SK-N-SH (cell line): ENCODE data around the gene RHBDF2. TPM values are rescaled to one million over a fixed set of nuclear protein-coding genes. Genes with fewer than 3 reads are reported as not detected.
A peak's percentile ranks its signal among the peaks of the same experiment; 100 is the strongest.

Source experiments
- CTCF ChIA-PET: fragments of 300-600, 350-600 bp; formaldehyde crosslinking; extraction: SDS; loops from one replicate; lab custom pipeline; 2021; lab: Yijun Ruan, JAX
- POLR2A ChIA-PET: fragments of 350-600 bp; sonication (Branson Sonifier 250); formaldehyde crosslinking; extraction: SDS; loops from one replicate; lab custom pipeline; 2020; ENCODE audit warnings: antibody characterized with exemption, inconsistent platforms; lab: Yijun Ruan, JAX
- DNase-seq: peaks from one replicate; pipeline ENCODE4 v3.0.0; 2012
- H2AFZ ChIP-seq: fragments of 200-600 bp; sonication (generic); 2 replicates; pipeline ENCODE4 v1.8.1; 2016; ENCODE audit warnings: antibody characterized with exemption, mild to moderate bottlenecking, low read depth
- H3F3A ChIP-seq: fragments of 200-600 bp; sonication (generic); replicated peaks from 2 replicates; pipeline ENCODE3; 2016; ENCODE audit warnings: antibody characterized with exemption, mild to moderate bottlenecking; ENCODE audit not compliant: insufficient read depth
- H3K27ac ChIP-seq, 2 experiments: fragments of 200-500 bp in 1 of 2; fragments of 200-600 bp in 1 of 2; sonication (Bioruptor generic) in 1 of 2; sonication (generic), shearing (Covaris generic) in 1 of 2; 2 replicates each; pipeline versions ENCODE4 v1.5.1 to v1.6.1; 2014 to 2016; ENCODE audit warnings: low read depth in 2 of 2, inconsistent platforms in 1 of 2, low read length in 1 of 2, mild to moderate bottlenecking in 1 of 2, mixed read lengths in 1 of 2
- H3K27me3 ChIP-seq: fragments of 200-600 bp; sonication (generic), shearing (Covaris generic); 2 replicates; pipeline ENCODE4 v1.6.1; 2016; ENCODE audit warnings: mixed run types; ENCODE audit not compliant: insufficient read depth
- H3K36me3 ChIP-seq, 2 experiments: fragments of 200-500 bp in 1 of 2; fragments of 200-600 bp in 1 of 2; sonication (Bioruptor generic) in 1 of 2; sonication (generic) in 1 of 2; replicated peaks in 1 of 2; 2 replicates each; pipeline versions ENCODE3 to v1.5.1; 2014 to 2016; ENCODE audit warnings: low read length in 1 of 2, mild to moderate bottlenecking in 1 of 2; ENCODE audit not compliant: insufficient read depth in 2 of 2, control insufficient read depth in 1 of 2
- H3K4me1 ChIP-seq, 2 experiments: fragments of 200-500 bp in 1 of 2; fragments of 200-600 bp in 1 of 2; sonication (Bioruptor generic) in 1 of 2; sonication (generic), shearing (Covaris generic) in 1 of 2; 2 replicates each; pipeline versions ENCODE4 v1.5.1 to v1.6.1; 2014 to 2016; ENCODE audit warnings: low read depth in 1 of 2, low read length in 1 of 2, mixed run types in 1 of 2; ENCODE audit not compliant: insufficient read depth in 2 of 2, control insufficient read depth in 1 of 2
- H3K4me2 ChIP-seq: fragments of 200-600 bp; sonication (generic), shearing (Covaris generic); 2 replicates; pipeline ENCODE4 v1.6.1; 2017; ENCODE audit warnings: mixed run types
- H3K4me3 ChIP-seq, 2 experiments: fragments of 200-500 bp in 1 of 2; fragments of 200-600 bp in 1 of 2; sonication (Bioruptor generic) in 1 of 2; sonication (generic), shearing (Covaris generic) in 1 of 2; 2 replicates each; pipeline versions ENCODE4 v1.5.1 to v1.8.1; 2014 to 2016; ENCODE audit warnings: low read depth in 2 of 2, inconsistent platforms in 1 of 2, low read length in 1 of 2, mild to moderate bottlenecking in 1 of 2, mixed read lengths in 1 of 2, moderate library complexity in 1 of 2
- H3K79me2 ChIP-seq: fragments of 200-600 bp; sonication (generic); 2 replicates; pipeline ENCODE4 v1.8.1; 2017; ENCODE audit warnings: mild to moderate bottlenecking; ENCODE audit not compliant: insufficient read depth
- H3K9ac ChIP-seq: fragments of 200-600 bp; sonication (generic); 2 replicates; pipeline ENCODE4 v1.6.1; 2017; ENCODE audit warnings: mixed run types
- H3K9me2 ChIP-seq: fragments of 200-600 bp; sonication (generic); 2 replicates; pipeline ENCODE4 v1.6.1; 2017; ENCODE audit warnings: mixed run types
- H3K9me3 ChIP-seq: fragments of 200-600 bp; sonication (generic); 2 replicates; pipeline ENCODE4 v1.6.1; 2017; ENCODE audit warnings: mixed run types, mild to moderate bottlenecking, moderate library complexity
- H4K20me1 ChIP-seq: fragments of 200-600 bp; sonication (generic); 2 replicates; pipeline ENCODE4 v1.6.1; 2017; ENCODE audit warnings: mild to moderate bottlenecking, mixed run types; ENCODE audit not compliant: insufficient read depth
- CHD2 ChIP-seq: fragments of 150-350 bp; IDR thresholded peaks from 2 replicates; pipeline ENCODE4 v1.6.1; 2018; ENCODE audit warnings: low read length; ENCODE audit not compliant: partially characterized antibody
- CTCF ChIP-seq: fragments of 200-600 bp; sonication (generic); IDR thresholded peaks from 2 replicates; pipeline ENCODE4 v1.6.1; 2017; ENCODE audit warnings: antibody characterized with exemption, mild to moderate bottlenecking, moderate library complexity
- FOXJ3 ChIP-seq: sonication (generic); formaldehyde crosslinking; IDR thresholded peaks from 2 replicates; pipeline ENCODE4 v1.5.1; 2020; ENCODE audit warnings: mild to moderate bottlenecking, missing genetic modification reagents
- GABPA ChIP-seq: IDR thresholded peaks from 2 replicates; pipeline ENCODE4 v1.4.0; 2012; ENCODE audit warnings: low read depth, mild to moderate bottlenecking
- JUND ChIP-seq: IDR thresholded peaks from 2 replicates; pipeline ENCODE4 v1.4.0; 2012
- RAD21 ChIP-seq: IDR thresholded peaks from 2 replicates; pipeline ENCODE4 v1.6.1; 2012; ENCODE audit warnings: mild to moderate bottlenecking, low read length
- REST ChIP-seq: IDR thresholded peaks from 2 replicates; pipeline ENCODE4 v1.6.1; 2012; ENCODE audit warnings: mild to moderate bottlenecking, low read depth, low read length, moderate library complexity
- RXRA ChIP-seq: IDR thresholded peaks from 2 replicates; pipeline ENCODE4 v1.4.0; 2012; ENCODE audit warnings: low read depth, mild to moderate bottlenecking, borderline replicate concordance
- SMC3 ChIP-seq: IDR thresholded peaks from 2 replicates; pipeline ENCODE4 v1.6.1; 2012; ENCODE audit warnings: low read depth, low read length, improper control_type of control experiment
- TEAD4 ChIP-seq: IDR thresholded peaks from 2 replicates; pipeline ENCODE4 v1.4.0; 2012; ENCODE audit warnings: mild to moderate bottlenecking, borderline replicate concordance; ENCODE audit not compliant: insufficient read depth
- YY1 ChIP-seq: IDR thresholded peaks from 2 replicates; pipeline ENCODE4 v1.4.0; 2012; ENCODE audit warnings: low read depth, mild to moderate bottlenecking
- WGBS: methylation state at CpG from one replicate; pipeline ENCODE4 v1.1.6; 2017; ENCODE audit warnings: low lambda C conversion rate; 5-methylcytosine and 5-hydroxymethylcytosine counted together
- polyA plus RNA-seq, 3 experiments: library from polyadenylated mRNA; depleted of rRNA; stranded (reverse); fragments of >200 nt; gene quantifications; 2 replicates each; pipeline ENCODE4 v1.2.3, GENCODE V29; 2012

The RHBDF2 gene
- polyA plus RNA-seq, 1 of the 3 experiments (the other 2 are of a cell fraction) = 16.1 TPM

- no peak for TF ChIP-seq FOXJ3 (CRISPR knock-in tag)
- TF ChIP-seq RXRA = no peak
- TF ChIP-seq REST = no peak
- TF ChIP-seq RAD21 = peak; percentile 99
- no peak for TF ChIP-seq YY1
- no peak for TF ChIP-seq CHD2
- TF ChIP-seq TEAD4 = no peak
- no peak for TF ChIP-seq GABPA
- TF ChIP-seq SMC3 = peak; percentile 100
- TF ChIP-seq, all 33 proteins: peak for 9
Observed at GRCh38 chr17:76506408-76507345, 5.5 kb upstream of the RHBDF2 start (continued).

- POLR2A ChIA-PET = interaction anchor here (0.7 to 1.1 kb wide), 2 partner anchors 27 to 29 kb away, joined by 3 to 6 read pairs; no protein-coding TSS in a partner anchor
- Histone ChIP-seq H2AFZ (no peak overlapping the region), H3K79me2 (peaks cover 10% of the 10 kb centered on the region; the same call in 1 of the 2 replicates), H3K4me2 (no peak overlapping the region), H3K4me3 (no peak overlapping the region), H4K20me1 (no peaks in the 10 kb centered on the region), H3K9me3 (no peaks in the 10 kb centered on the region), H3K4me1 (peaks cover 4 to 28% of the 10 kb centered on the region in 2 experiments; a peak in 2 of 4 replicates), H3K9me2 (no peaks in the 10 kb centered on the region), H3K27ac (no peak overlapping the region), H3K36me3 (no peaks in the 10 kb centered on the region), H3K27me3 (peaks cover 9% of the 10 kb centered on the region), H3F3A (peaks cover 13% of the 10 kb centered on the region), H3K9ac (no peak overlapping the region)
- DNase-seq = no peak
- CTCF ChIA-PET = interaction anchor here (0.7 to 56.8 kb wide), 8 partner anchors 15 to 95 kb away, joined by 3 to 1687 read pairs (median 222); partner anchors contain the start of genes AANAT, CYGB, PRCD and RHBDF2
- WGBS = 79% methylated on average over 7 of the region's 7 CpGs
- TF ChIP-seq YY1 (no peak), CTCF (peak; percentile 28; the same call in 1 of the 2 replicates), JUND (no peak)
Observed at GRCh38 chr17:76504117-76504516, 2.9 kb upstream of the RHBDF2 start.
